H1 (cell line): ENCODE measurements around the gene GSG1L. TPM values are rescaled to one million over a fixed set of nuclear protein-coding genes. Genes with fewer than 3 reads are reported as not detected.

Source experiments
- ATF2 ChIP-seq: IDR thresholded peaks from 2 replicates; pipeline ENCODE4 v1.6.1; 2012; ENCODE audit warnings: low read length, inconsistent platforms
- CHD7 ChIP-seq: fragments of 300-600 bp; sonication (generic); IDR thresholded peaks from 2 replicates; pipeline ENCODE4 v1.7.1; 2012; ENCODE audit warnings: low read length, moderate library complexity, mild to moderate bottlenecking, inconsistent platforms; ENCODE audit not compliant: insufficient replicate concordance
- SAP30 ChIP-seq: fragments of 300-600 bp; sonication (generic); IDR thresholded peaks from 2 replicates; pipeline ENCODE4 v1.7.1; 2012; ENCODE audit warnings: low read length, moderate library complexity, mild to moderate bottlenecking, inconsistent platforms; ENCODE audit not compliant: insufficient read depth, insufficient replicate concordance
- TCF12 ChIP-seq: IDR thresholded peaks from 2 replicates; pipeline ENCODE4 v1.6.1; 2011; ENCODE audit warnings: low read depth, mild to moderate bottlenecking, low read length
- polyA plus RNA-seq, 7 experiments: library from polyadenylated mRNA; depleted of rRNA in 3 of 7; stranded (reverse) in 5 of 7; unstranded in 2 of 7; fragments of >200 nt in 5 of 7; fragments of 200-250 nt in 2 of 7; gene quantifications; 1 replicate in 5 of 7; 2 replicates in 1 of 7; 4 replicates in 1 of 7; pipeline versions ENCODE4 v1.2.1 to v1.2.3, GENCODE V29; 2011 to 2013; ENCODE audit warnings: missing spikeins in 2 of 7, mixed read lengths in 2 of 7
- total RNA-seq: library from RNA; stranded (reverse); fragmentation: NEBNext Ultra II Directional; extraction: Animal tissue kit (Norgen Biotek cat#: 25700); gene quantifications from 2 replicates; pipeline ENCODE4 v1.2.1, GENCODE V29; 2021

Gene GSG1L
- total and polyA plus RNA-seq, 2 of the 8 experiments (the other 6 are each of a cell fraction or from before 2014, with no cell fraction given): 0.71 to 1.1 TPM

DNA sequence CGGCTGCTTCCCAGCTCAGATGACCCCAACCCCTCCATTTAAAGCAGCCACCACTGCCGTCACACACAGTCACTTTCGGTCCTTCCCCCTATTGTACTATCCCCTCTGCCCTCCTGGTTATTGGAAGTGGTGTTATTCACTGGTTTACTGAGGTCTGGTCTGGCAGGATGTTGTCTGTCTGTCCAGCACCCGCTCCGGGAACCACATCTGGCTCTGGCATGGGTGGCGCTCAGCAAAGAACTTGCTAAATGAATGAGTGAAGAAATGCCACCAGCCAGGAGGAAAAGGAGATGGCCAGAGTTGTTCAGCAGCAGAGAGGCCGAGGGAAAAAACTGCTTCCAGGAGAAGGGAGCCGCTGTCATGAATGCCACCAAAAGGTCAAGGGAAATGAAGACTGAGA is 161.6 kb downstream of the GSG1L start (continued):
- TF ChIP-seq CHD7 (no peak), SAP30 (no peak), TCF12 (no peak), ATF2 (no peak)
